CD4-positive, alpha-beta T cell (primary cell): Measurements from ENCODE around the gene MCTS1. TPM values are rescaled to one million over a fixed set of nuclear protein-coding genes. Genes with fewer than 3 reads are reported as not detected.

ENCODE experiments used
- ATAC-seq: fragments of 200-7000 bp; cut with Tn5 transposase; one replicate; pipeline ENCODE4 v1.10.0; 2022; ENCODE audit warnings: mild to moderate bottlenecking; ENCODE audit not compliant: poor library complexity
- CTCF ChIA-PET: fragments of 350-600 bp; sonication (Branson Sonifier 250); formaldehyde crosslinking; loops from one replicate; lab custom pipeline; 2021; ENCODE audit warnings: antibody characterized with exemption, inconsistent platforms; lab: Charles Lee
- POLR2A ChIA-PET: fragments of 350-600 bp; sonication (Branson Sonifier 250); formaldehyde crosslinking; loops from one replicate; lab custom pipeline; 2021; ENCODE audit warnings: antibody characterized with exemption, inconsistent platforms; lab: Charles Lee
- DNase-seq, 14 experiments: peaks; one replicate each; pipeline ENCODE4 v3.0.0-alpha.2; 2013 to 2020; ENCODE audit warnings: mixed read lengths in 2 of 14
- H3K27ac ChIP-seq, 2 donors: one replicate each; pipeline versions ENCODE4 v1.5.1 to v1.7.0; 2013; ENCODE audit warnings: low read length in 2 of 2, low read depth in 1 of 2, mild to moderate bottlenecking in 1 of 2
- H3K27me3 ChIP-seq, 2 experiments: 1 replicate in 1 of 2; 2 replicates in 1 of 2; pipeline versions ENCODE4 v1.6.1 to v1.7.0; 2013; ENCODE audit warnings: low read length in 2 of 2, control low read depth in 1 of 2, mild to moderate bottlenecking in 1 of 2, moderate library complexity in 1 of 2; ENCODE audit not compliant: insufficient read depth in 2 of 2, control insufficient read depth in 1 of 2
- H3K36me3 ChIP-seq: one replicate; pipeline ENCODE4 v1.6.1; 2013; ENCODE audit warnings: low read length, control low read depth; ENCODE audit not compliant: insufficient read depth
- H3K4me1 ChIP-seq: one replicate; pipeline ENCODE4 v1.6.1; 2013; ENCODE audit warnings: low read length, control low read depth; ENCODE audit not compliant: insufficient read depth
- H3K4me3 ChIP-seq: one replicate; pipeline ENCODE4 v1.5.1; 2013; ENCODE audit warnings: mild to moderate bottlenecking, low read length, moderate library complexity
- H3K9me3 ChIP-seq, 2 experiments: 1 replicate in 1 of 2; 2 replicates in 1 of 2; pipeline versions ENCODE4 v1.6.1 to v1.7.0; 2013; ENCODE audit warnings: low read length in 2 of 2, mild to moderate bottlenecking in 2 of 2, control low read depth in 1 of 2, moderate library complexity in 1 of 2; ENCODE audit not compliant: control insufficient read depth in 1 of 2, insufficient read depth in 1 of 2
- H3K27ac Mint-ChIP-seq: one replicate; pipeline ENCODE4 v1.8.0; 2020; ENCODE audit warnings: mixed read lengths
- H3K27me3 Mint-ChIP-seq: one replicate; pipeline ENCODE4 v1.8.0; 2021; ENCODE audit warnings: mixed read lengths
- H3K36me3 Mint-ChIP-seq: one replicate; pipeline ENCODE4 v1.8.0; 2021; ENCODE audit warnings: low read depth, mixed read lengths
- H3K4me1 Mint-ChIP-seq: one replicate; pipeline ENCODE4 v1.8.0; 2021; ENCODE audit warnings: low read depth, mixed read lengths
- H3K4me3 Mint-ChIP-seq: one replicate; pipeline ENCODE4 v1.8.0; 2020; ENCODE audit warnings: mild to moderate bottlenecking, mixed read lengths
- H3K9me3 Mint-ChIP-seq: one replicate; pipeline ENCODE4 v1.8.0; 2020; ENCODE audit warnings: mixed read lengths
- CTCF ChIP-seq: fragments of 200-600 bp; IDR thresholded peaks from one replicate; pipeline ENCODE4 v1.8.0; 2022; ENCODE audit warnings: antibody characterized with exemption, mild to moderate bottlenecking
- intact Hi-C, 2 experiments: fragments of 100-400 bp; cut with DNase I in 1 of 2; cut with micrococcal nuclease in 1 of 2; formaldehyde crosslinking; loops; one replicate each; pipeline versions ENCODE4 v1.15.1 to v1.9.0; 2023 to 2025; cut with DNase I, micrococcal nuclease
- total RNA-seq, 174 experiments: library from RNA in 2 of 174; stranded (reverse) in 2 of 174; gene quantifications; one replicate each; pipeline ENCODE4 v1.2.3 and lab custom pipeline; 2021 to 2026

Gene MCTS1
- total RNA-seq, 2 experiments from 2014 or later: 10.1 to 10.9 TPM

GRCh38 chrX:120629667-120630537 is 26.0 kb downstream of the MCTS1 start, which contains the start of gene C1GALT1C1:
C1GALT1C1 (minus strand) TSS chrX:120630054; CDS start chrX:120627166, 2,888 bp downstream.
- POLR2A ChIA-PET: interaction anchor here (1.0 to 4.5 kb wide), 3 partner anchors 26 to 69 kb away, joined by 3 to 49 read pairs (median 31); partner anchors contain the start of genes CUL4B and MCTS1
- Mint-ChIP-seq H3K4me1 (peaks cover 23% of the 10 kb centered on the region), H3K27me3 (no peaks in the 10 kb centered on the region), H3K27ac (peak within 1 kb of the TSS; percentile 98), H3K4me3 (peak within 1 kb of the TSS; percentile 99), H3K9me3 (no peaks in the 10 kb centered on the region), H3K36me3 (peaks cover 10% of the 10 kb centered on the region)
- H3K27ac ChIP-seq: peak within 1 kb of the TSS; percentile 89 to 95
- ATAC-seq (peak; percentile 89), DNase-seq (peak; percentile 83 to 97 (median 90))
- H3K36me3 ChIP-seq: no peaks in the 10 kb centered on the region
- no peak for TF ChIP-seq CTCF
- intact Hi-C loops: loop anchor here (1.0 to 5.0 kb wide), 4 partner anchors 26 to 1393 kb away; partner anchors contain the start of genes CUL4B (in 1 of the 2), MCTS1 (in 1 of the 2) and PGRMC1 (in 1 of the 2)
- H3K4me3 ChIP-seq: peak within 1 kb of the TSS; percentile 89
- peaks cover 14% of the 10 kb centered on the region for H3K4me1 ChIP-seq
- CTCF ChIA-PET: interaction anchor here (1.1 kb wide), 1 partner anchor 26 kb away, joined by 3 read pairs; the partner anchor contains the start of gene MCTS1
- no peaks in the 10 kb centered on the region for H3K9me3 ChIP-seq
- H3K27me3 ChIP-seq: no peaks in the 10 kb centered on the region

GRCh38 chrX:120638619-120639018 is 34.7 kb downstream of the MCTS1 start:
- no peaks in the 10 kb centered on the region for H3K36me3 Mint-ChIP-seq
- intact Hi-C loops: no loop called here
- Histone ChIP-seq H3K27ac (no peak overlapping the region), H3K36me3 (no peaks in the 10 kb centered on the region), H3K4me1 (no peaks in the 10 kb centered on the region), H3K9me3 (no peaks in the 10 kb centered on the region), H3K27me3 (no peaks in the 10 kb centered on the region), H3K4me3 (no peak overlapping the region)
- DNase-seq: no peak
- TF ChIP-seq CTCF: no peak
- POLR2A ChIA-PET: no interaction called here
- no peaks in the 10 kb centered on the region for H3K4me1 Mint-ChIP-seq
- ATAC-seq: no peak
- no peak overlapping the region for H3K27ac Mint-ChIP-seq
- no peaks in the 10 kb centered on the region for H3K9me3 Mint-ChIP-seq
- H3K27me3 Mint-ChIP-seq: no peaks in the 10 kb centered on the region
- no peak overlapping the region for H3K4me3 Mint-ChIP-seq
- CTCF ChIA-PET: no interaction called here

- H3K4me1 Mint-ChIP-seq: no peaks in the 10 kb centered on the region
- H3K4me3 ChIP-seq: no peak overlapping the region
- no peaks in the 10 kb centered on the region for H3K4me1 ChIP-seq
- no peak for DNase-seq
- no peak for TF ChIP-seq CTCF
- no peak overlapping the region for H3K27ac ChIP-seq
- no peaks in the 10 kb centered on the region for H3K36me3 ChIP-seq
- ChIA-PET POLR2A (no interaction called here), CTCF (no interaction called here)
- no peak overlapping the region for H3K4me3 Mint-ChIP-seq
- no peaks in the 10 kb centered on the region for H3K9me3 Mint-ChIP-seq
- no peak for ATAC-seq
- H3K36me3 Mint-ChIP-seq: no peaks in the 10 kb centered on the region
- intact Hi-C loops: no loop called here
- H3K27me3 Mint-ChIP-seq: no peaks in the 10 kb centered on the region
- H3K9me3 ChIP-seq: no peaks in the 10 kb centered on the region
- no peak overlapping the region for H3K27ac Mint-ChIP-seq
- no peaks in the 10 kb centered on the region for H3K27me3 ChIP-seq
Observed at GRCh38 chrX:120642871-120643270, 39.0 kb downstream of the MCTS1 start.
